Astrocyte (in vitro differentiated cells and primary cell): Measurements from ENCODE around the gene OR52E6. TPM values are rescaled to one million over a fixed set of nuclear protein-coding genes. Genes with fewer than 3 reads are reported as not detected.

ENCODE experiments used
- DNase-seq: peaks from one replicate; pipeline ENCODE4 v3.0.0-alpha.2; 2010; ENCODE audit warnings: low read depth
- FAIRE-seq: peaks from 2 replicates; lab custom pipeline; 2011; peaks lifted over from hg19 to GRCh38; lab: Jason Lieb, UNC
- H2AFZ ChIP-seq: 2 replicates; pipeline ENCODE4 v1.6.0; 2012; ENCODE audit warnings: low read depth, low read length, inconsistent platforms
- H3K27ac ChIP-seq: 2 replicates; pipeline ENCODE4 v1.5.1; 2011; ENCODE audit warnings: low read depth, low read length, inconsistent platforms
- H3K27me3 ChIP-seq: 2 replicates; pipeline ENCODE4 v1.6.0; 2011; ENCODE audit warnings: low read length, inconsistent platforms; ENCODE audit not compliant: insufficient read depth
- H3K36me3 ChIP-seq: 2 replicates; pipeline ENCODE4 v1.5.1; 2011; ENCODE audit warnings: low read length, inconsistent platforms; ENCODE audit not compliant: insufficient read depth
- H3K4me1 ChIP-seq: 2 replicates; pipeline ENCODE4 v1.5.1; 2011; ENCODE audit warnings: low read length, inconsistent platforms; ENCODE audit not compliant: insufficient read depth
- H3K4me2 ChIP-seq: 2 replicates; pipeline ENCODE4 v1.6.0; 2012; ENCODE audit warnings: low read length, inconsistent platforms
- H3K4me3 ChIP-seq: 2 replicates; pipeline ENCODE4 v1.5.1; 2011; ENCODE audit warnings: low read depth, mild to moderate bottlenecking, low read length, inconsistent platforms; ENCODE audit not compliant: insufficient read depth
- H3K79me2 ChIP-seq: 2 replicates; pipeline ENCODE4 v1.6.0; 2012; ENCODE audit warnings: mild to moderate bottlenecking, low read length, inconsistent platforms; ENCODE audit not compliant: insufficient read depth
- H3K9ac ChIP-seq: 2 replicates; pipeline ENCODE4 v1.6.0; 2012; ENCODE audit warnings: mild to moderate bottlenecking, low read length, inconsistent platforms
- H3K9me3 ChIP-seq: 2 replicates; pipeline ENCODE4 v1.5.1; 2012; ENCODE audit warnings: low read depth, mild to moderate bottlenecking, low read length, inconsistent platforms; ENCODE audit not compliant: insufficient read depth
- H4K20me1 ChIP-seq: 2 replicates; pipeline ENCODE4 v1.6.0; 2012; ENCODE audit warnings: low read length, inconsistent platforms; ENCODE audit not compliant: insufficient read depth
- H3K27ac Mint-ChIP-seq: one replicate; pipeline ENCODE4 v1.8.0; 2021; ENCODE audit warnings: mild to moderate bottlenecking, mixed read lengths; ENCODE audit not compliant: unreplicated experiment
- H3K27me3 Mint-ChIP-seq: one replicate; pipeline ENCODE4 v1.8.0; 2021; ENCODE audit warnings: low read depth, mixed read lengths; ENCODE audit not compliant: unreplicated experiment
- H3K36me3 Mint-ChIP-seq: one replicate; pipeline ENCODE4 v1.8.0; 2021; ENCODE audit warnings: low read depth, mixed read lengths; ENCODE audit not compliant: unreplicated experiment
- H3K4me1 Mint-ChIP-seq: one replicate; pipeline ENCODE4 v1.8.0; 2021; ENCODE audit warnings: low read depth, mixed read lengths; ENCODE audit not compliant: unreplicated experiment
- H3K4me3 Mint-ChIP-seq: one replicate; pipeline ENCODE4 v1.8.0; 2021; ENCODE audit warnings: mild to moderate bottlenecking, moderate library complexity, mixed read lengths; ENCODE audit not compliant: unreplicated experiment
- H3K9me3 Mint-ChIP-seq: one replicate; pipeline ENCODE4 v1.8.0; 2021; ENCODE audit warnings: mild to moderate bottlenecking, mixed read lengths; ENCODE audit not compliant: unreplicated experiment
- CTCF ChIP-seq: IDR thresholded peaks from 2 replicates; pipeline ENCODE4 v1.5.1; 2011; ENCODE audit warnings: low read depth, mild to moderate bottlenecking, inconsistent platforms, low read length, moderate library complexity; ENCODE audit not compliant: insufficient read depth
- EZH2 ChIP-seq: IDR thresholded peaks from 2 replicates; pipeline ENCODE4 v1.6.1; 2012; ENCODE audit warnings: mild to moderate bottlenecking, low read length, inconsistent platforms; ENCODE audit not compliant: insufficient read depth
- total RNA-seq: library from RNA; stranded (reverse); gene quantifications from 2 replicates; pipeline ENCODE4 v1.2.1, GENCODE V29; 2021

OR52E6 gene
- total RNA-seq, 1 donor from 2014 or later, result not detected

- no peak overlapping the region for H3K4me3 Mint-ChIP-seq
- H4K20me1 ChIP-seq, result no peaks in the 10 kb centered on the region
- no peak overlapping the region for H3K27ac ChIP-seq
- H3K4me3 ChIP-seq, result no peak overlapping the region
- FAIRE-seq (no peak), DNase-seq (no peak)
- no peaks in the 10 kb centered on the region for H3K9me3 ChIP-seq
- no peak overlapping the region for H3K4me2 ChIP-seq
- H3K4me1 Mint-ChIP-seq, result no peaks in the 10 kb centered on the region
- H3K27me3 Mint-ChIP-seq, result peaks cover 4% of the 10 kb centered on the region
- no peak overlapping the region for H3K27ac Mint-ChIP-seq
- TF ChIP-seq CTCF, result no peak
- no peak for TF ChIP-seq EZH2
- no peaks in the 10 kb centered on the region for H3K9me3 Mint-ChIP-seq
- no peak overlapping the region for H3K9ac ChIP-seq
- no peak overlapping the region for H2AFZ ChIP-seq
- H3K36me3 ChIP-seq, result no peaks in the 10 kb centered on the region
- H3K36me3 Mint-ChIP-seq, result no peaks in the 10 kb centered on the region
- H3K4me1 ChIP-seq, result no peaks in the 10 kb centered on the region
- H3K27me3 ChIP-seq, result no peaks in the 10 kb centered on the region
- no peaks in the 10 kb centered on the region for H3K79me2 ChIP-seq
Observed at GRCh38 chr11:5878564-5878963, 36.9 kb upstream of the OR52E6 start.

DNA sequence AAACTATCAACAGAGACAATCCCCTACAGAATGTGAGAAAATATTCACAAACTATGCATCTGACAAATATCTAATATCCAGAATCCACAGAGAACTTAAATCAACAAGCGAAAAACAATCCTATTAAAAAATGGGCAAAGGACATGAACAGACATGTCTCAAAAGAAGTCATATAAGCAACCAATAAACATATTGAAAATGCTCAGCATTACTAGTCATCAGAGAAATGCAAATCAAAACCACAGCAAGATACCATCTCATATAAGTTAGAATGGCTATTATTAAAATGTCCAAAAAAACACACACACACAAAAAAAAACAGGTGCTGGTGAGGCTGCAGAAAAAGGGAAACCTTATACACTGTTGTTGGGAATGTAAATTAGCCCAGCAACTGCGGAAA lies 24.1 kb upstream of the OR52E6 start:
- no peak overlapping the region for H3K4me3 ChIP-seq
- no peak for FAIRE-seq
- no peaks in the 10 kb centered on the region for H3K36me3 Mint-ChIP-seq
- DNase-seq, result no peak
- peaks cover 3% of the 10 kb centered on the region for H3K9me3 ChIP-seq
- no peaks in the 10 kb centered on the region for H4K20me1 ChIP-seq
- H3K9me3 Mint-ChIP-seq, result peaks cover 3% of the 10 kb centered on the region
- H3K27me3 Mint-ChIP-seq, result peaks cover 2% of the 10 kb centered on the region
- no peak overlapping the region for H2AFZ ChIP-seq
- no peak overlapping the region for H3K9ac ChIP-seq
- peak overlapping the region; percentile 60 for H3K27ac Mint-ChIP-seq
- no peak overlapping the region for H3K4me3 Mint-ChIP-seq
- H3K4me1 Mint-ChIP-seq, result no peaks in the 10 kb centered on the region
- H3K4me2 ChIP-seq, result no peak overlapping the region
- no peaks in the 10 kb centered on the region for H3K4me1 ChIP-seq
- H3K79me2 ChIP-seq, result no peaks in the 10 kb centered on the region
- no peak overlapping the region for H3K27ac ChIP-seq
- H3K27me3 ChIP-seq, result no peaks in the 10 kb centered on the region
- TF ChIP-seq EZH2 (no peak), CTCF (no peak)
- no peaks in the 10 kb centered on the region for H3K36me3 ChIP-seq

DNA sequence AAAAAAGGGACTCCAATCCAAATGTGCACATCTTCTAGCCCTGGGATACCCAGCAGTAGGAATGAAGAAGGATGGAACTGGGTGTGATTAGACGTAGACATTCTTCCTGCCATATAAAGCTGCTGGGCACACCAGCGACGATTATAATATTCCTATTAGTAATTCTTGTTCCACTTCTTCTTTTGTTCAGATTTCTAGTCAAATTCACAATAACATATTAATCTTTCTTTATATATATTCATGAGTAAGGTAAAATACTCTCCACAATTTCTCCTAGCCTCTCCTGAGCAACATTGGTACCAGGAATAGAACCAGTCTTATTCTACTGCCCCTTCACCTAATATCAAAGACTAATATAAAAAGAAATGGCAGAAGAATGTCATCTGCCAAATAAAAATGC lies 15.9 kb upstream of the OR52E6 start, which contains the start of gene OR52E8:
OR52E8 (minus strand) TSS at position 101 of the 400 bp plus-strand sequence; CDS start at position 101, 0 bp downstream.
- FAIRE-seq (no peak), DNase-seq (no peak)
- Histone ChIP-seq H2AFZ (no peak within 1 kb of the TSS), H4K20me1 (no peaks in the 10 kb centered on the region), H3K4me2 (no peak within 1 kb of the TSS), H3K9me3 (no peaks in the 10 kb centered on the region), H3K9ac (no peak within 1 kb of the TSS), H3K4me3 (no peak within 1 kb of the TSS), H3K79me2 (no peaks in the 10 kb centered on the region), H3K27ac (no peak within 1 kb of the TSS), H3K36me3 (no peaks in the 10 kb centered on the region), H3K27me3 (no peaks in the 10 kb centered on the region), H3K4me1 (no peaks in the 10 kb centered on the region)
- Mint-ChIP-seq H3K27ac (no peak within 1 kb of the TSS), H3K9me3 (peaks cover 4% of the 10 kb centered on the region), H3K4me3 (no peak within 1 kb of the TSS), H3K4me1 (no peaks in the 10 kb centered on the region), H3K36me3 (no peaks in the 10 kb centered on the region), H3K27me3 (peaks cover 12% of the 10 kb centered on the region)
- TF ChIP-seq EZH2 (no peak), CTCF (no peak)
